Measurements from ENCODE around the gene CSKMT.
A peak's percentile ranks its signal among the peaks of the same experiment; 100 is the strongest.
"Not testable (repeated sequence)": the region's sequence is repeated elsewhere in the genome, so short reads cannot be mapped to it uniquely, and the experiment has no call there.

The CSKMT gene

GRCh38 chr11:62688491-62688890 lies 23.4 kb downstream of the CSKMT start:
- no peaks in the 10 kb centered on the region for H3K79me2 ChIP-seq (ENCODE audit: insufficient read depth, low read length)
- H3K4me3 ChIP-seq (ENCODE audit: low read depth in 1 of 2, low read length in 2 of 2): no peak overlapping the region
- no peak for TF ChIP-seq EZH2 (IDR thresholded peaks at IDR 0.05; ENCODE audit: borderline replicate concordance, low read depth, low read length, severe bottlenecking)
- TF ChIP-seq CTCF (IDR thresholded peaks at IDR 0.05; ENCODE audit: borderline replicate concordance, extremely low read depth, low read length, poor library complexity, severe bottlenecking): no peak
- H2AFZ ChIP-seq (ENCODE audit: low read depth, low read length): no peak overlapping the region
- no peaks in the 10 kb centered on the region for H3K4me1 ChIP-seq (ENCODE audit: insufficient read depth, low read length)
- no peaks in the 10 kb centered on the region for H3K27me3 ChIP-seq (ENCODE audit: insufficient read depth, low read length, poor library complexity)
- H4K20me1 ChIP-seq (ENCODE audit: insufficient read depth, low read length): no peaks in the 10 kb centered on the region
- no peaks in the 10 kb centered on the region for H3K9me3 ChIP-seq (ENCODE audit: insufficient read depth, low read length, severe bottlenecking)
- no peak overlapping the region for H3K9ac ChIP-seq (ENCODE audit: low read depth, low read length)
- H3K4me2 ChIP-seq (ENCODE audit: insufficient read depth, low read length): no peak overlapping the region
- ATAC-seq (ENCODE audit: insufficient read depth, low read depth) (no peak), DNase-seq (no peak)
- no peak overlapping the region; the same call in 1 of the 2 replicates for H3K27ac ChIP-seq (ENCODE audit: low read length)
- H3K36me3 ChIP-seq (ENCODE audit: insufficient read depth, low read length): peaks cover 32% of the 10 kb centered on the region

GRCh38 chr11:62689421-62690183 lies 24.5 kb downstream of the CSKMT start, which contains the start of gene LRRN4CL:
Gene LRRN4CL (minus strand): TSS chr11:62689530. CDS start chr11:62688508, 1,022 bp downstream.
- Histone ChIP-seq H3K4me1 (ENCODE audit: insufficient read depth, low read length) (no peaks in the 10 kb centered on the region), H4K20me1 (ENCODE audit: insufficient read depth, low read length) (no peaks in the 10 kb centered on the region), H3K27me3 (ENCODE audit: insufficient read depth, low read length, poor library complexity) (no peaks in the 10 kb centered on the region), H3K79me2 (ENCODE audit: insufficient read depth, low read length) (no peaks in the 10 kb centered on the region), H3K9me3 (ENCODE audit: insufficient read depth, low read length, severe bottlenecking) (no peaks in the 10 kb centered on the region), H3K36me3 (ENCODE audit: insufficient read depth, low read length) (peaks cover 39% of the 10 kb centered on the region), H3K27ac (ENCODE audit: low read length) (no peak within 1 kb of the TSS; the same call in 1 of the 2 replicates), H2AFZ (ENCODE audit: low read depth, low read length) (no peak within 1 kb of the TSS), H3K4me2 (ENCODE audit: insufficient read depth, low read length) (no peak within 1 kb of the TSS), H3K4me3 (ENCODE audit: low read depth in 1 of 2, low read length in 2 of 2) (no peak within 1 kb of the TSS), H3K9ac (ENCODE audit: low read depth, low read length) (no peak within 1 kb of the TSS)
- TF ChIP-seq CTCF (IDR thresholded peaks at IDR 0.05; ENCODE audit: borderline replicate concordance, extremely low read depth, low read length, poor library complexity, severe bottlenecking): no peak
- no peak for TF ChIP-seq EZH2 (IDR thresholded peaks at IDR 0.05; ENCODE audit: borderline replicate concordance, low read depth, low read length, severe bottlenecking)
- DNase-seq (no peak), ATAC-seq (ENCODE audit: insufficient read depth, low read depth) (no peak)

GRCh38 chr11:62693624-62694023 lies 28.5 kb downstream of the CSKMT start:
- peaks cover 39% of the 10 kb centered on the region for H3K36me3 ChIP-seq (ENCODE audit: insufficient read depth, low read length)
- not testable (repeated sequence) for H3K27ac ChIP-seq (ENCODE audit: low read length); DNase-seq; H3K4me2 ChIP-seq (ENCODE audit: insufficient read depth, low read length); H3K27me3 ChIP-seq (ENCODE audit: insufficient read depth, low read length, poor library complexity); H4K20me1 ChIP-seq (ENCODE audit: insufficient read depth, low read length); H2AFZ ChIP-seq (ENCODE audit: low read depth, low read length); H3K4me3 ChIP-seq (ENCODE audit: low read depth in 1 of 2, low read length in 2 of 2); ATAC-seq (ENCODE audit: insufficient read depth, low read depth); H3K9ac ChIP-seq (ENCODE audit: low read depth, low read length); H3K9me3 ChIP-seq (ENCODE audit: insufficient read depth, low read length, severe bottlenecking); H3K4me1 ChIP-seq (ENCODE audit: insufficient read depth, low read length); H3K79me2 ChIP-seq (ENCODE audit: insufficient read depth, low read length)

- TF ChIP-seq EZH2 (IDR thresholded peaks at IDR 0.05; ENCODE audit: borderline replicate concordance, low read depth, low read length, severe bottlenecking): no peak
- peak; percentile 88 for TF ChIP-seq CTCF (IDR thresholded peaks at IDR 0.05; ENCODE audit: borderline replicate concordance, extremely low read depth, low read length, poor library complexity, severe bottlenecking)
- H3K9me3 ChIP-seq (ENCODE audit: insufficient read depth, low read length, severe bottlenecking): no peaks in the 10 kb centered on the region
- H3K27me3 ChIP-seq (ENCODE audit: insufficient read depth, low read length, poor library complexity): no peaks in the 10 kb centered on the region
- H3K4me1 ChIP-seq (ENCODE audit: insufficient read depth, low read length): no peaks in the 10 kb centered on the region
- H3K4me3 ChIP-seq (ENCODE audit: low read depth in 1 of 2, low read length in 2 of 2): no peak overlapping the region
- no peak overlapping the region for H2AFZ ChIP-seq (ENCODE audit: low read depth, low read length)
- H3K9ac ChIP-seq (ENCODE audit: low read depth, low read length): no peak overlapping the region
- DNase-seq (peak; percentile 72), ATAC-seq (ENCODE audit: insufficient read depth, low read depth) (peak; percentile 83)
- H3K36me3 ChIP-seq (ENCODE audit: insufficient read depth, low read length): peaks cover 39% of the 10 kb centered on the region
- H3K27ac ChIP-seq (ENCODE audit: low read length): no peak overlapping the region
- H4K20me1 ChIP-seq (ENCODE audit: insufficient read depth, low read length): no peaks in the 10 kb centered on the region
- no peaks in the 10 kb centered on the region for H3K79me2 ChIP-seq (ENCODE audit: insufficient read depth, low read length)
- H3K4me2 ChIP-seq (ENCODE audit: insufficient read depth, low read length): no peak overlapping the region
These were observed 29.5 kb downstream of the CSKMT start for GRCh38 chr11:62694455-62695167.
